Cardiac septum (tissue), 1 donor: ENCODE results near the gene UGP2. TPM values are rescaled to one million over a fixed set of nuclear protein-coding genes. Genes with fewer than 3 reads are reported as not detected.
"Not testable (repeated sequence)": the region's sequence is repeated elsewhere in the genome, so short reads cannot be mapped to it uniquely, and the experiment has no call there.

Experiments used
- DNase-seq: peaks from one replicate; pipeline ENCODE4 v3.0.0-alpha.2; 2020; ENCODE audit warnings: low spot score
- intact Hi-C: fragments of 100-400 bp; cut with DNase I; formaldehyde crosslinking; loops from one replicate; pipeline ENCODE4 v1.14.0; 2022
- total RNA-seq: library from RNA; stranded (reverse); fragmentation: NEBNext Ultra II Directional; extraction: Animal tissue kit (Norgen Biotek cat#: 25700); gene quantifications from one replicate; pipeline ENCODE4 v1.2.1, GENCODE V29; 2021
- donor health status: DM: no; HTN: no; CAD: no.

The UGP2 gene
- total RNA-seq, 1 donor from 2014 or later, result 327 TPM

GRCh38 chr2:63880625-63881024 is 38.9 kb downstream of the UGP2 start:
- intact Hi-C loops, result no loop called here
- no peak for DNase-seq

GRCh38 chr2:63881205-63881604 is 39.5 kb downstream of the UGP2 start:
- no peak for DNase-seq
- intact Hi-C loops, result no loop called here

DNA sequence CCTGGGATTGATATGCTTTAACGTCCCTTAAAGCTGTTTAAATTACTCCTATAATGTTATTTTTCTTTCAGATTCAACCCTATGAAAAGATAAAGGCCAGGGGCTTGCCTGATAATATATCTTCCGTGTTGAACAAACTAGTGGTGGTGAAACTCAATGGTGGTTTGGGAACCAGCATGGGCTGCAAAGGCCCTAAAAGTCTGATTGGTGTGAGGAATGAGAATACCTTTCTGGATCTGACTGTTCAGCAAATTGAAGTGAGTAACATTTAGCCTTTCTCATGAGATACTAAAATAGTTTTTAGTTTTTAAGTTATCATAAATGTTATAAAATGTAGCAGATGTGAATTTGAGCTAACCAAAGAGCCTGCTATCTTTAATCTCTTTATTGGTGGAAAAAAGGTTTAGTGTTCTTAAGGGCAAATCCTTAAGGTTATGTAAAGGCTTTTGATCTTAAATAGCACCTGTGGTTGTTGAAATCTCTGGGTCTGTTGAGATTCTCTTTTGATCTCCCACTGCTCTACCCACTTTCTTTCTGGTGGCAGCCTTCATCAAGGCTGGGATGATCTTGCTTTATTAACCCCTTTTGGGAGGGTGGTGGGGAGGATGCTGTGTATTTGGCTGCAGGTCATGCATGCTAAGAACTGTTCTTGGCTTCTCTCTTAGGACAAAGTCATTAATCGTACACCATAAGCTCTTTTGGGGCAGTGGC is 40.9 kb downstream of the UGP2 start:
- intact Hi-C loops, result no loop called here
- DNase-seq, result no peak

- intact Hi-C loops, result no loop called here
- no peak for DNase-seq
Observed at GRCh38 chr2:63886445-63886844, 44.7 kb downstream of the UGP2 start.

- no peak for DNase-seq
- intact Hi-C loops, result loop anchor here (2.0 kb wide), 1 partner anchor 189 kb away; no protein-coding TSS in a partner anchor
Observed at GRCh38 chr2:63888053-63888452, 46.4 kb downstream of the UGP2 start.

GRCh38 chr2:63888490-63889402 is 47.0 kb downstream of the UGP2 start:
- intact Hi-C loops, result loop anchor here (2.0 kb wide), 1 partner anchor 190 kb away; no protein-coding TSS in a partner anchor

GRCh38 chr2:63890678-63891077 is 49.0 kb downstream of the UGP2 start:
- intact Hi-C loops, result no loop called here
- DNase-seq, result no peak

More at GRCh38 chr2:63888490-63889402, 47.0 kb downstream of the UGP2 start:
- no peak for DNase-seq

GRCh38 chr2:63891488-63892030 is 49.9 kb downstream of the UGP2 start:
- intact Hi-C loops, result no loop called here
- DNase-seq, result no peak

- DNase-seq, result no peak
- intact Hi-C loops, result no loop called here
Observed at GRCh38 chr2:63893163-63893562, 51.5 kb downstream of the UGP2 start.

DNA sequence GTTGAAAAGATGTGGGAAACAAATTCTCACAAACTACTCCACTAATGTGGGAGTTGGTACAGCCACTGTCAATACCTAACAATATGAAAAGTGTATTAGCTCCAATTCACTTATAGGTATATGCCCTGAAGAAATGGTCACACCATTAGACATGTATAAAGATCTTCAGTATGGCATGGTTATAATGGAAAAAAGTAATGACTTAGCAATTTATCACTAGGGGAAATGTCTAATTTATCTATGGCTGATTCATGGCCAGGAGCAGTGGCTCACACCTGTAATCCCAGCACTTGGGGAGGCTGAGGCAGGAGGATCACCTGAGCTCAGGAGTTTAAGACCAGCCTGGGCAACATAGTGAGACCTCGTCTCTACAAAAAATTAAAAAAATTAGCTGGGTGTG is 52.5 kb downstream of the UGP2 start:
- no peak for DNase-seq
- intact Hi-C loops, result no loop called here

GRCh38 chr2:63898839-63899238 is 57.1 kb downstream of the UGP2 start:
- intact Hi-C loops, result no loop called here

DNA sequence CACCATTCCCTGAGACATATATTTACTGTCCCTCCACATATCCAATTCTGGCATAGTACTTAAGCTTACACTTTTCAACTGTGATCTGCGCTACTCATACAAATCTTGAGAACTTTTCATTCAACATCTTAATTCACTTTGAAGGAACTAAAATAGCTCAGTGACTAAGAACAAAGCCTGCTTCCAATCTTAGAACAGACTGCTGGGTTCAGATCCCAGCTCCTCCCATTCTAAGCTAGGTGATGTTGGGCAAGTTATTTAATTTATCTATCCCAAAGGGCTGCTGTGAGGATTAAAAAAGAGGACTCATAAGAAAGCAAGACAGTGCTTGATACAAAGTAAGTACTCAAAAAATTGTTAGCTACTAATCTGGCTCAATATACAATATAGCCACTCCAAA is 57.9 kb downstream of the UGP2 start:
- no peak for DNase-seq
- intact Hi-C loops, result no loop called here

More at GRCh38 chr2:63898839-63899238, 57.1 kb downstream of the UGP2 start:
- DNase-seq, result no peak

DNA sequence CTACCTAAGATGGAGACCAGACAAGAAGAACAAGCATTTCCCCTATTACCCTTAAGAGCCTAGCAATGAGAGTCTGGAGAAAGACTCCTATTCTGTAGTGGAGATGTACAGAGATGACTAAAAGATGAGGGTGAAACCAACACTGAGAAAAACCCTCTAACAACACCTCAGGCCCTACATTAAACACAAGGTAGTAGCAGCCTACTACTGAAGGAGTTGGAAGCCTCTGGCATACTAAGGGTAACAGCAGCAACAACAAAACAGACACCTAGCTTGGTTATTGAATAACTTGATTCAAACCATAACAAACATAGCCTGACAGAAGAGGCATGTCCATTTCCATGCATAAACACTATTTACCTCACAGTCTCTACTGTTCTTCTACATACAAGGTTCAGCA is 60.5 kb downstream of the UGP2 start:
- intact Hi-C loops, result no loop called here
- no peak for DNase-seq

GRCh38 chr2:63903003-63903402 is 61.3 kb downstream of the UGP2 start:
- no peak for DNase-seq
- intact Hi-C loops, result no loop called here

GRCh38 chr2:63914311-63914710 is 72.6 kb downstream of the UGP2 start:
- DNase-seq, result no peak
- intact Hi-C loops, result no loop called here

GRCh38 chr2:63926815-63927214 is 85.1 kb downstream of the UGP2 start:
- intact Hi-C loops, result no loop called here
- no peak for DNase-seq

GRCh38 chr2:63932104-63932503 is 90.4 kb downstream of the UGP2 start:
- intact Hi-C loops, DNase-seq: not testable (repeated sequence)
